HCT116 (cell line): Measurements from ENCODE around the gene HMCN2.

ENCODE experiments used
- EZH2 ChIP-seq: fragments of 200-600 bp; sonication (generic); IDR thresholded peaks from 2 replicates; pipeline ENCODE4 v1.6.1; 2017; ENCODE audit warnings: antibody characterized with exemption, mixed run types
- POLR2A ChIP-seq: IDR thresholded peaks from 2 replicates; pipeline ENCODE4 v1.7.0; 2011; ENCODE audit warnings: borderline replicate concordance; ENCODE audit not compliant: insufficient read depth, insufficient read length; ENCODE audit errors: extremely low read depth
- SP1 ChIP-seq: IDR thresholded peaks from 2 replicates; pipeline ENCODE4 v1.6.1; 2012; ENCODE audit warnings: low read depth
- ZFX ChIP-seq: fragments of 450-650 bp; IDR thresholded peaks from 2 replicates; pipeline ENCODE4 v1.6.1; 2017
- TF ChIP-seq, protein P1 (sequence below): IDR thresholded peaks from 2 replicates; pipeline ENCODE4 v1.6.1; 2012
- TF ChIP-seq, protein P2 (sequence below), 3 experiments: fragments of 200-600 bp in 1 of 3; sonication (generic) in 1 of 3; IDR thresholded peaks in 2 of 3; conservative IDR thresholded peaks in 1 of 3; 2 replicates each; pipeline ENCODE4 v1.5.1; 2012 to 2017; ENCODE audit warnings: low read depth in 2 of 3, low read length in 2 of 3, antibody characterized with exemption in 1 of 3, borderline replicate concordance in 1 of 3, control low read depth in 1 of 3, mild to moderate bottlenecking in 1 of 3, mixed read lengths in 1 of 3, mixed run types in 1 of 3, moderate library complexity in 1 of 3; ENCODE audit not compliant: insufficient read depth in 1 of 3
- TF ChIP-seq, protein P3 (sequence below): IDR thresholded peaks from 2 replicates; pipeline ENCODE4 v1.6.1; 2012

DNA sequence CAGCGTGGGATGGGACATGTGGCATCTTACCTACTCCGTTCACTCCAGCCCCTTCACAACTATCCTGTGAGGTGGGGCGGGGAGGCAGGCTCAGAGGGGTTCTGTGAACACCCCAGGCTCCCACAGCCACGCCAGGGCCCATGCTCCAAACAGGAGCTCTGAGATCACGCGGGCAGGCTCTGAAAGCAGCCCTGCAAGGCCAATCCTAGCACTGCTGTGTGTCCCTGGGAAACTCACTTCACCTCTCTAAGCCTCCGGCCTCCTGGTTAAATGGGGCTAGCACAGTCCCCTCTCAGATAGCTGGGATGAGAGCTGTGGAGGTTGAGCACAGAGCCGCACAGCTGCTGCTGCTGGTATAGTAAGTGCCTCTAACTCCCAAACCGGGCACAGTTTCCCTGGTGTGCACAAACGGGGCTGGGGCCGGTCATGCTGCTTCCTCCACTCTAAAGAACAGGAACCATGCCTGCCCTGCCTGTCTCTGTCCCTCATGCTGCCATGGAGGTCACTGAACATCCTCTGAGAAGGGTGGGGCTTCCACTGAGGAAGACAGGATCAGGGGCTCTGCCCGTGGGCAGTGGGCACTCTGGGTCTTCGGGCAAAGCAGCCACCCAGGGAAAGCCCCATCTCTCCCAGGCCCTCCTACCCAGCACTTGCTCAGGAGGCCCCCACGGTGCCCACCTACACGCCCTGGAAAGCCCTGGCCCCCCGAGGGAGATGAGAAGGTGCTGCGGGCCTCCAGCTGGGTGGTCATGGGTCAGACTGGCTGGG lies 166.2 kb downstream of the HMCN2 start:
- TF ChIP-seq SP1, result no peak
- TF ChIP-seq EZH2, result no peak
- TF ChIP-seq ZFX, result no peak
- TF ChIP-seq, protein P1, sequence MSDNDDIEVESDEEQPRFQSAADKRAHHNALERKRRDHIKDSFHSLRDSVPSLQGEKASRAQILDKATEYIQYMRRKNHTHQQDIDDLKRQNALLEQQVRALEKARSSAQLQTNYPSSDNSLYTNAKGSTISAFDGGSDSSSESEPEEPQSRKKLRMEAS, result no peak
- TF ChIP-seq POLR2A, result no peak
- TF ChIP-seq, protein P2, sequence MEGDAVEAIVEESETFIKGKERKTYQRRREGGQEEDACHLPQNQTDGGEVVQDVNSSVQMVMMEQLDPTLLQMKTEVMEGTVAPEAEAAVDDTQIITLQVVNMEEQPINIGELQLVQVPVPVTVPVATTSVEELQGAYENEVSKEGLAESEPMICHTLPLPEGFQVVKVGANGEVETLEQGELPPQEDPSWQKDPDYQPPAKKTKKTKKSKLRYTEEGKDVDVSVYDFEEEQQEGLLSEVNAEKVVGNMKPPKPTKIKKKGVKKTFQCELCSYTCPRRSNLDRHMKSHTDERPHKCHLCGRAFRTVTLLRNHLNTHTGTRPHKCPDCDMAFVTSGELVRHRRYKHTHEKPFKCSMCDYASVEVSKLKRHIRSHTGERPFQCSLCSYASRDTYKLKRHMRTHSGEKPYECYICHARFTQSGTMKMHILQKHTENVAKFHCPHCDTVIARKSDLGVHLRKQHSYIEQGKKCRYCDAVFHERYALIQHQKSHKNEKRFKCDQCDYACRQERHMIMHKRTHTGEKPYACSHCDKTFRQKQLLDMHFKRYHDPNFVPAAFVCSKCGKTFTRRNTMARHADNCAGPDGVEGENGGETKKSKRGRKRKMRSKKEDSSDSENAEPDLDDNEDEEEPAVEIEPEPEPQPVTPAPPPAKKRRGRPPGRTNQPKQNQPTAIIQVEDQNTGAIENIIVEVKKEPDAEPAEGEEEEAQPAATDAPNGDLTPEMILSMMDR (IDR thresholded peaks at IDR 0.05 in 2 of 3, conservative IDR thresholded peaks at IDR 0.05 in 1 of 3; ENCODE audit: borderline replicate concordance in 1 of 3, insufficient read depth in 1 of 3, low read depth in 2 of 3, low read length in 2 of 3), result no peak
- TF ChIP-seq, protein P3, sequence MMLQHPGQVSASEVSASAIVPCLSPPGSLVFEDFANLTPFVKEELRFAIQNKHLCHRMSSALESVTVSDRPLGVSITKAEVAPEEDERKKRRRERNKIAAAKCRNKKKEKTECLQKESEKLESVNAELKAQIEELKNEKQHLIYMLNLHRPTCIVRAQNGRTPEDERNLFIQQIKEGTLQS, result no peak
